HepG2 (cell line): ENCODE results near the gene LTBR. TPM values are rescaled to one million over a fixed set of nuclear protein-coding genes. Genes with fewer than 3 reads are reported as not detected.

ENCODE experiments used
- ETV6 ChIP-seq: sonication (generic); formaldehyde crosslinking; conservative IDR thresholded peaks from 2 replicates; pipeline ENCODE4 v1.4.0; 2020; ENCODE audit warnings: missing genetic modification reagents
- FLYWCH1 ChIP-seq: sonication (generic); formaldehyde crosslinking; IDR thresholded peaks from 2 replicates; pipeline ENCODE4 v1.8.1; 2023; ENCODE audit warnings: mild to moderate bottlenecking, missing genetic modification reagents
- HNRNPH1 ChIP-seq: fragments of 200-400 bp; formaldehyde crosslinking; optimal IDR thresholded peaks from 2 replicates; pipeline ENCODE3; 2017; ENCODE audit warnings: mild to moderate bottlenecking, low read depth, low read length
- KLF6 ChIP-seq: IDR thresholded peaks from 2 replicates; pipeline ENCODE4 v1.8.0; 2016; ENCODE audit warnings: missing biosample characterization, missing genetic modification reagents
- NFE2L2 ChIP-seq: fragments of 150-350 bp; IDR thresholded peaks from 2 replicates; pipeline ENCODE4 v1.6.1; 2014; ENCODE audit warnings: low read length
- NR3C1 ChIP-seq: sonication (generic); formaldehyde crosslinking; IDR thresholded peaks from 2 replicates; pipeline ENCODE4 v1.4.0; 2020; ENCODE audit warnings: missing genetic modification reagents
- PCBP2 ChIP-seq: fragments of 200-400 bp; formaldehyde crosslinking; optimal IDR thresholded peaks from 2 replicates; pipeline ENCODE3; 2018; ENCODE audit warnings: low read length, low read depth; ENCODE audit not compliant: poor library complexity, severe bottlenecking
- RBM22 ChIP-seq: fragments of 200-400 bp; formaldehyde crosslinking; optimal IDR thresholded peaks from 2 replicates; pipeline ENCODE3; 2017; ENCODE audit warnings: mild to moderate bottlenecking, low read length, moderate library complexity
- SYNCRIP ChIP-seq: fragments of 200-400 bp; formaldehyde crosslinking; IDR thresholded peaks from 2 replicates; pipeline ENCODE4 v1.6.1; 2018; ENCODE audit warnings: mild to moderate bottlenecking, low read depth, low read length; ENCODE audit not compliant: insufficient read depth
- TAF15 ChIP-seq: fragments of 200-400 bp; formaldehyde crosslinking; IDR thresholded peaks from one replicate; pipeline ENCODE4 v1.6.1; 2018; ENCODE audit warnings: mild to moderate bottlenecking, low read depth, low read length; ENCODE audit not compliant: poor library complexity, severe bottlenecking
- TBX3 ChIP-seq: fragments of 450-650 bp; IDR thresholded peaks from 2 replicates; pipeline ENCODE4 v1.6.1; 2017; ENCODE audit warnings: antibody characterized with exemption, mild to moderate bottlenecking, inconsistent platforms, borderline replicate concordance
- TGIF2 ChIP-seq: IDR thresholded peaks from 2 replicates; pipeline ENCODE4 v1.6.1; 2016; ENCODE audit warnings: control low read depth, missing compliant biosample characterization
- THAP11 ChIP-seq: IDR thresholded peaks from 2 replicates; pipeline ENCODE4 v1.6.1; 2016; ENCODE audit warnings: missing biosample characterization, missing genetic modification reagents
- THYN1 ChIP-seq: sonication (generic); formaldehyde crosslinking; IDR thresholded peaks from 2 replicates; pipeline ENCODE4 v1.8.1; 2023; ENCODE audit warnings: low read depth, mild to moderate bottlenecking, moderate library complexity, missing genetic modification reagents, borderline replicate concordance
- ZBTB2 ChIP-seq: sonication (generic); formaldehyde crosslinking; IDR thresholded peaks from 2 replicates; pipeline ENCODE4 v1.8.0; 2022; ENCODE audit warnings: low read depth, missing genetic modification reagents
- ZFP36L2 ChIP-seq: sonication (generic); formaldehyde crosslinking; IDR thresholded peaks from 2 replicates; pipeline ENCODE4 v1.4.0; 2020; ENCODE audit warnings: missing genetic modification reagents
- ZNF501 ChIP-seq: sonication (generic); formaldehyde crosslinking; IDR thresholded peaks from 2 replicates; pipeline ENCODE4 v1.5.1; 2020; ENCODE audit warnings: mild to moderate bottlenecking, moderate library complexity, missing genetic modification reagents
- ZNF549 ChIP-seq: sonication (generic); formaldehyde crosslinking; IDR thresholded peaks from 2 replicates; pipeline ENCODE4 v1.5.0; 2020; ENCODE audit warnings: missing genetic modification reagents
- ZNF569 ChIP-seq: sonication (generic); formaldehyde crosslinking; IDR thresholded peaks from 2 replicates; pipeline ENCODE4 v1.5.0; 2020; ENCODE audit warnings: mild to moderate bottlenecking, missing genetic modification reagents, moderate library complexity, borderline replicate concordance
- ZNF570 ChIP-seq: sonication (generic); formaldehyde crosslinking; IDR thresholded peaks from 2 replicates; pipeline ENCODE4 v1.4.0; 2020; ENCODE audit warnings: mild to moderate bottlenecking, missing genetic modification reagents, borderline replicate concordance
- ZNF782 ChIP-seq: sonication (generic); formaldehyde crosslinking; IDR thresholded peaks from 2 replicates; pipeline ENCODE4 v1.4.0; 2020; ENCODE audit warnings: missing genetic modification reagents, mild to moderate bottlenecking, borderline replicate concordance
- polyA plus RNA-seq, 8 experiments: library from polyadenylated mRNA; depleted of rRNA in 3 of 8; stranded (reverse) in 7 of 8; unstranded in 1 of 8; fragments of >200 nt; fragmentation: Illumina TruSeq in 4 of 8; extraction: Trizol in 4 of 8; gene quantifications; 2 replicates each; pipeline versions ENCODE4 v1.2.1 to v1.2.3, GENCODE V29; 2011 to 2016; ENCODE audit warnings: low read depth in 4 of 8, missing spikeins in 1 of 8, mixed read lengths in 1 of 8; ENCODE audit not compliant: insufficient read depth in 1 of 8
- total RNA-seq, 5 experiments: library from RNA; depleted of rRNA; stranded (reverse); fragments of >200 nt; fragmentation: Illumina TruSeq; extraction: Trizol; gene quantifications; 2 replicates each; pipeline ENCODE4 v1.2.3, GENCODE V29; 2016; ENCODE audit warnings: low read depth in 1 of 5
- TF ChIP-seq, protein P1 (sequence below): sonication (generic); formaldehyde crosslinking; conservative IDR thresholded peaks from 2 replicates; pipeline ENCODE4 v1.8.0; 2022; ENCODE audit warnings: mild to moderate bottlenecking, moderate library complexity, missing genetic modification reagents
- TF ChIP-seq, protein P2 (sequence below): sonication (generic); formaldehyde crosslinking; IDR thresholded peaks from 2 replicates; pipeline ENCODE4 v1.4.0; 2020; ENCODE audit warnings: missing genetic modification reagents
- TF ChIP-seq, protein P3 (sequence below): sonication (generic); formaldehyde crosslinking; conservative IDR thresholded peaks from 2 replicates; pipeline ENCODE4 v1.8.0; 2022; ENCODE audit warnings: low read depth, missing genetic modification reagents

Gene LTBR
- total and polyA plus RNA-seq, 2 of the 13 experiments (the other 11 are each of a cell fraction or from before 2014, with no cell fraction given) = 31.4 to 34.8 TPM

- TF ChIP-seq ZBTB2 (no peak), SYNCRIP (no peak), ZNF549 (CRISPR knock-in tag) (no peak), ETV6 (no peak; the same call in 1 of the 2 replicates), NR3C1 (CRISPR knock-in tag) (no peak), TAF15 (no peak), NFE2L2 (no peak; the same call in 1 of the 2 replicates), HNRNPH1 (no peak), THYN1 (CRISPR knock-in tag) (no peak), RBM22 (peak; percentile 75), ZNF569 (CRISPR knock-in tag) (no peak), FLYWCH1 (no peak), ZFP36L2 (CRISPR knock-in tag) (no peak), ZNF501 (CRISPR knock-in tag) (no peak), ZNF570 (no peak), TBX3 (no peak), PCBP2 (no peak), TGIF2 (no peak; the same call in 1 of the 2 replicates), KLF6 (CRISPR knock-in tag) (0 out of 2 replicates have a peak, but pooled peaks have one; percentile 42), ZNF782 (CRISPR knock-in tag) (no peak), THAP11 (CRISPR knock-in tag) (peak; percentile 10; the same call in 1 of the 2 replicates)
- TF ChIP-seq, protein P1, sequence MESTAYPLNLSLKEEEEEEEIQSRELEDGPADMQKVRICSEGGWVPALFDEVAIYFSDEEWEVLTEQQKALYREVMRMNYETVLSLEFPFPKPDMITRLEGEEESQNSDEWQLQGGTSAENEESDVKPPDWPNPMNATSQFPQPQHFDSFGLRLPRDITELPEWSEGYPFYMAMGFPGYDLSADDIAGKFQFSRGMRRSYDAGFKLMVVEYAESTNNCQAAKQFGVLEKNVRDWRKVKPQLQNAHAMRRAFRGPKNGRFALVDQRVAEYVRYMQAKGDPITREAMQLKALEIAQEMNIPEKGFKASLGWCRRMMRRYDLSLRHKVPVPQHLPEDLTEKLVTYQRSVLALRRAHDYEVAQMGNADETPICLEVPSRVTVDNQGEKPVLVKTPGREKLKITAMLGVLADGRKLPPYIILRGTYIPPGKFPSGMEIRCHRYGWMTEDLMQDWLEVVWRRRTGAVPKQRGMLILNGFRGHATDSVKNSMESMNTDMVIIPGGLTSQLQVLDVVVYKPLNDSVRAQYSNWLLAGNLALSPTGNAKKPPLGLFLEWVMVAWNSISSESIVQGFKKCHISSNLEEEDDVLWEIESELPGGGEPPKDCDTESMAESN (CRISPR knock-in tag) = 0 out of 2 replicates have a peak, but pooled peaks have one; percentile 52
- TF ChIP-seq, protein P2, sequence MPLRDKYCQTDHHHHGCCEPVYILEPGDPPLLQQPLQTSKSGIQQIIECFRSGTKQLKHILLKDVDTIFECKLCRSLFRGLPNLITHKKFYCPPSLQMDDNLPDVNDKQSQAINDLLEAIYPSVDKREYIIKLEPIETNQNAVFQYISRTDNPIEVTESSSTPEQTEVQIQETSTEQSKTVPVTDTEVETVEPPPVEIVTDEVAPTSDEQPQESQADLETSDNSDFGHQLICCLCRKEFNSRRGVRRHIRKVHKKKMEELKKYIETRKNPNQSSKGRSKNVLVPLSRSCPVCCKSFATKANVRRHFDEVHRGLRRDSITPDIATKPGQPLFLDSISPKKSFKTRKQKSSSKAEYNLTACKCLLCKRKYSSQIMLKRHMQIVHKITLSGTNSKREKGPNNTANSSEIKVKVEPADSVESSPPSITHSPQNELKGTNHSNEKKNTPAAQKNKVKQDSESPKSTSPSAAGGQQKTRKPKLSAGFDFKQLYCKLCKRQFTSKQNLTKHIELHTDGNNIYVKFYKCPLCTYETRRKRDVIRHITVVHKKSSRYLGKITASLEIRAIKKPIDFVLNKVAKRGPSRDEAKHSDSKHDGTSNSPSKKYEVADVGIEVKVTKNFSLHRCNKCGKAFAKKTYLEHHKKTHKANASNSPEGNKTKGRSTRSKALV (CRISPR knock-in tag) = peak; percentile 81
- TF ChIP-seq, protein P3, sequence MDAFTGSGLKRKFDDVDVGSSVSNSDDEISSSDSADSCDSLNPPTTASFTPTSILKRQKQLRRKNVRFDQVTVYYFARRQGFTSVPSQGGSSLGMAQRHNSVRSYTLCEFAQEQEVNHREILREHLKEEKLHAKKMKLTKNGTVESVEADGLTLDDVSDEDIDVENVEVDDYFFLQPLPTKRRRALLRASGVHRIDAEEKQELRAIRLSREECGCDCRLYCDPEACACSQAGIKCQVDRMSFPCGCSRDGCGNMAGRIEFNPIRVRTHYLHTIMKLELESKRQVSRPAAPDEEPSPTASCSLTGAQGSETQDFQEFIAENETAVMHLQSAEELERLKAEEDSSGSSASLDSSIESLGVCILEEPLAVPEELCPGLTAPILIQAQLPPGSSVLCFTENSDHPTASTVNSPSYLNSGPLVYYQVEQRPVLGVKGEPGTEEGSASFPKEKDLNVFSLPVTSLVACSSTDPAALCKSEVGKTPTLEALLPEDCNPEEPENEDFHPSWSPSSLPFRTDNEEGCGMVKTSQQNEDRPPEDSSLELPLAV = no peak
Measured at GRCh38 chr12:6335451-6336078, 48.4 kb upstream of the LTBR start (continued).
